Astrocyte of the cerebellum (primary cell): ENCODE results near the gene SHC1.
A peak's percentile ranks its signal among the peaks of the same experiment; 100 is the strongest.

Source experiments
- DNase-seq: peaks from one replicate; pipeline ENCODE4 v3.0.0-alpha.2; 2011; ENCODE audit warnings: low read depth
- H3K4me3 ChIP-seq: 2 replicates; pipeline ENCODE4 v1.5.1; 2011; ENCODE audit warnings: mild to moderate bottlenecking, low read depth, low read length, moderate library complexity
- in situ Hi-C: cut with HindIII; loops from 2 replicates; pipeline ENCODE4 v1.10.0; 2017; ENCODE audit warnings: low sequenced_read_pairs
- TF ChIP-seq, protein P1 (sequence below): IDR thresholded peaks from 2 replicates; pipeline ENCODE4 v1.5.1; 2012; ENCODE audit warnings: low read length, low read depth, moderate library complexity, mild to moderate bottlenecking; ENCODE audit errors: missing control alignments

Gene SHC1

DNA sequence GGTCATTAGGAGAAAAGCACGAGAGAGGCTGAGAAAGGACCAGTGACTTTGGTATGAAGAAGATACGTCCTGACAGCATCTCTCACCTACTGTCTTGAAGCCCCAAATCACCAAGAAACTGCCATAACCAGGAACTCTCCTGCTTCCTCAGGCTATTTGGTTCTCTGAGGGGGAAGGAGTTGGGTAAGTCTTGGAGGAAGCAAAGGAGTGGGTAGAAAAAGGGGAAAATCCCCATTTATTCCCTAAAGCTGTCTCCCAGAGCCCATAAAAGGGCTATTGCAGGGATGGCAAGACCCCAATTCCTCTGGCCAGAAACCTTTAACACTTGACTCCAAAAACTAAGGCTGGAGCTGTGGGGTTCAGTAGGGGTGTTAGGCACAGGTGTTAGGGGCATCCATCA lies 12.5 kb downstream of the SHC1 start:
- TF ChIP-seq, protein P1, sequence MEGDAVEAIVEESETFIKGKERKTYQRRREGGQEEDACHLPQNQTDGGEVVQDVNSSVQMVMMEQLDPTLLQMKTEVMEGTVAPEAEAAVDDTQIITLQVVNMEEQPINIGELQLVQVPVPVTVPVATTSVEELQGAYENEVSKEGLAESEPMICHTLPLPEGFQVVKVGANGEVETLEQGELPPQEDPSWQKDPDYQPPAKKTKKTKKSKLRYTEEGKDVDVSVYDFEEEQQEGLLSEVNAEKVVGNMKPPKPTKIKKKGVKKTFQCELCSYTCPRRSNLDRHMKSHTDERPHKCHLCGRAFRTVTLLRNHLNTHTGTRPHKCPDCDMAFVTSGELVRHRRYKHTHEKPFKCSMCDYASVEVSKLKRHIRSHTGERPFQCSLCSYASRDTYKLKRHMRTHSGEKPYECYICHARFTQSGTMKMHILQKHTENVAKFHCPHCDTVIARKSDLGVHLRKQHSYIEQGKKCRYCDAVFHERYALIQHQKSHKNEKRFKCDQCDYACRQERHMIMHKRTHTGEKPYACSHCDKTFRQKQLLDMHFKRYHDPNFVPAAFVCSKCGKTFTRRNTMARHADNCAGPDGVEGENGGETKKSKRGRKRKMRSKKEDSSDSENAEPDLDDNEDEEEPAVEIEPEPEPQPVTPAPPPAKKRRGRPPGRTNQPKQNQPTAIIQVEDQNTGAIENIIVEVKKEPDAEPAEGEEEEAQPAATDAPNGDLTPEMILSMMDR, result no peak
- DNase-seq, result no peak

DNA sequence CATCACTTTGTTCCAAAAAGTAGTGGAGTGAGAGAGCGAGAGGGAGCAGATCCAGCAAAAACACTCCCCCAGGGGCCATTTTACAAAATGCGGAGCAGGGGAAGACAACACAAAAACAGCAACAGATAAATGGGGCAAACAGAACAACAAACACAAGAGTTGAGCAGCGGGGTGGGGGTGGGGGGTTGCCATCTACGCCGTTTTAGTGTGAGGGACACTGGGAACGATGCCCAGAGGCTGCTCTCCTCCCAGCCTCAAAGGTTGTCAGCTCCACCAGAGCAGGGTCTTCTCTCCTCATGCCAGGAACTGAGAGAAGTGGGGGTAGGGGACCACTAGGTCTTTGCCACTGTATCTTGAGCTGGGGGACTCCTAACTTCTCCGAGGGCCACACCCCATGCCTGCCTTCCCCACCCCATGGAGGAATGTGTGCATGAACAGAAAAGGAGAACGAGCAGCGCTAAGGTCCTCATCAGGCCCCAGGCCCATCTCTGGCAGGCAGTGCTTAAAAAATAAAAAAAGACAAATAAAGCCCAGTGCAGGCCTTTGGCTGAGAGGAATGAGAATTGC lies 13.4 kb downstream of the SHC1 start:
- DNase-seq, result no peak
- no peak overlapping the region for H3K4me3 ChIP-seq
- TF ChIP-seq, protein P1, result no peak
- in situ Hi-C loops, result loop anchor here (5.0 kb wide), 1 partner anchor 55 kb away; no protein-coding TSS in a partner anchor

More for the DNA sequence above, 12.5 kb downstream of the SHC1 start:
- H3K4me3 ChIP-seq, result no peak overlapping the region
- in situ Hi-C loops, result loop anchor here (5.0 kb wide), 1 partner anchor 54 kb away; no protein-coding TSS in a partner anchor

DNA sequence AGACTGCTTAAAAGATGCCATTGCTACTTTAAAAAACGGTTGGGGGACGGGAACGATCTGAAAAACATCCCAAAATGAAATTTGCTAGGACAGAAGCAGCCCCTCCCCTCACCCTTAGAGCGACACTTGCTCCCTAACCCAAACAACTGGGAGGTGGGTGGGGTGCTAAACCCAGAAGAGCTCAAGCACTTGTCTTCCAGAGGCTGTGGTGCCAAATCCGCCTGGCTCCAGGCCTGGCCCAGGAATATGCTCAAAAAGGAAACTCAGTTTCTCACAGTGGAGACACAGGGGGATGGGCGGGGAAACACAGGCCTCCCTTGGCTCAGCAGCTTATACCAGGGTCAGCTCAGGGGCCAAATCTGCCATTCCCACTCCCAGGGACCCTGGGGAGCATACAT lies 14.0 kb downstream of the SHC1 start:
- TF ChIP-seq, protein P1, result no peak
- in situ Hi-C loops, result loop anchor here (5.0 kb wide), 1 partner anchor 56 kb away; no protein-coding TSS in a partner anchor
- no peak for DNase-seq
- peak overlapping the region; percentile 63 for H3K4me3 ChIP-seq

DNA sequence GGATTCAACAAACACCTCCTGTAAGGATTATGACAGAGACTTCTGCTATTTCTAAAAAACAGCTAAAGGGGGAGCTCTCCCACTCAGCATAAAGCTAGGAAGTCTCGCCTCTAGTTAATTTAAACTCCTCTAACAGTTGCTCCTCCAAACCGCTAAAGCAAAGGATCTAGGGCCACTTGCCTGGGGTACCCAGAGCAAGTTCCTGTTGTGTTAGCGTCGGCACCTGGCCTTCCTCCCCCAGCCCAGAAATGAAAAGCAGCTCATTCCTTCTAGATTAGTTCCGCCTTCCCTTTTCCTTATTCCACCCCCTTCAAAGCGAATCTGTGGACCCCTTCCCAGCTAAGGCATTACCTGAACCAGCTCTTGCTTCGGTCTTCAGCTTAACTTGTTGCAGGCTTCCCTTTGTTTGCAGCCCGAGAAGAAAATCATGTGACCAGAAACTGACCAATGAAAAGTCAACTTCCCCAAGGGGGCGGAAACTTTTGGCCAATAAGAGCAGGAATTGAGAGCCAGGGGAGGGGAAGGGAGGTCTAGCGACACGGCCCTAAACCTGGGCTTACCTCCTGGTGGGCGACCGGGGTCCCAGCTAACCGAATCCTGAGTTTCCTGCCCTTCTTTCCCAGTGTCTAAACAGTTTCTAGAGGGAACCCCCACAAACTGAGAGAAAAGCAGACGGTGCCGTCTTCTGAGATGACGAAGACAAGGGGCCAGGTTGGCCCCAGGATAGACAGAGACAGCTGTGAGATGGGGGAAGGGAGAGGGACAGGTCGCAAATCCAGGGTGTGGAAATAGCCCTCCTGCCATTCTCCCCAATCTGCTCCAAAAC lies 14.6 kb downstream of the SHC1 start, which contains the start of gene PBXIP1:
TSS of gene PBXIP1 (minus strand) at position 382 of the 826 bp plus-strand sequence. CDS start 2,378 bp downstream, outside the sequence.
- H3K4me3 ChIP-seq, result peak within 1 kb of the TSS; percentile 63
- TF ChIP-seq, protein P1, result peak; percentile 52
- in situ Hi-C loops, result loop anchor here (5.0 kb wide), 1 partner anchor 56 kb away; no protein-coding TSS in a partner anchor
- peak; percentile 86 for DNase-seq

DNA sequence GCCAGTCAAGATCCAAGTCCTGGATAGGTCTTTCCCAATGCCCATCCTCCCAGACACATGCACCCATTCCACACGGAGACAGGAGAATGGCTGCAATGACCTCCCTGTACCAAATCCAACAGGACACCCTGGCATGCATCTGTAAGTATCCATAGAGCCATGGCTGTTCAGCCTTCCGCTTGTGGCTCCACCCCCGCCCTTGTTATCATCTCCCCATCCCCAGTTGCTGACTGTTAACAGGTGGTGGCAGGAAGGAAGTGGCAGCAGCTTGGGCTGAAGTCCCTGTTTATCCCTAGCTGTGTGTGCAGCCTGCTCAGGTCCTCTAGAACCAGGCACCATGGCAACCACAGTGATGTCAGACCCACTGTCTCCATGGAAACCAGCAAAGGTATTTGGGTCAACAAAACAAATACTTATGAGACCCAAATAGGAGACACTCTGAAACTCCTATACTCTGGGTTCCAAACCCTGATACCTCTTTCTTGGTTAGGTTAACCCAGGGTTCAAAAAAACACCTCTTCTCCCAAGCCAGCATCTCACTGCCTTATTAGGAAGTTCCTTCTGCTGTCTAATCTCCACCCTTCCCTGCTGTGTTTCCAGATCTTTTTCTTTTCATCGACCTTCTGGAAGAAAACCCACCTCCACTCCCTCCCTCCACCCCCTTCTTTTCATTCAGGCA lies 15.4 kb downstream of the SHC1 start:
- in situ Hi-C loops, result loop anchor here (5.0 kb wide), 1 partner anchor 57 kb away; no protein-coding TSS in a partner anchor
- DNase-seq, result no peak
- H3K4me3 ChIP-seq, result peak overlapping the region; percentile 63
- TF ChIP-seq, protein P1, result no peak

DNA sequence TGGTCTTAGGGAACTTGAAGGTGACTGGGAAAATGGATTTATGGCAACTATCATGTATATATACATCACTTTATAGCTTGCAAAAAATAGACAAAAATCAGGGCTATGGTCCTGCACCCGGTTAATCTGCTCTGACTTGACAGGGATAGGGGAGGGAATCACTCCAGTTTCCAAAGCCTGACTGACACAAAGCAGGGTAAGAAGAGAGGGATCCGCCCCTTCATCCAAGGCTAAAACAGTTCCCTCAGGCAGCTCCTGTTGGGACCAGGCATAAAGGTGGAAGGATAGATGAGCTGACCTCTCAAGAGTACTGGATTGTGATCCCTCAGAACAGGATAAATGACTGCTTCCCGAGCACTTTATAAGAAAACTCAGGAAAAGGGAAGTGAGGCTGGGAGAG lies 16.0 kb downstream of the SHC1 start:
- TF ChIP-seq, protein P1, result no peak
- no peak for DNase-seq
- peak overlapping the region; percentile 63 for H3K4me3 ChIP-seq
- in situ Hi-C loops, result no loop called here
